Loucy (cell line): Measurements from ENCODE around the gene EIF5A.

ENCODE experiments used
- H2AFZ ChIP-seq: fragments of 200-600 bp; sonication (generic); 2 replicates; pipeline ENCODE4 v1.6.0; 2016; ENCODE audit warnings: antibody characterized with exemption, mild to moderate bottlenecking, low read length, moderate library complexity
- H3F3A ChIP-seq: fragments of 200-600 bp; 2 replicates; pipeline ENCODE4 v1.6.0; 2016; ENCODE audit warnings: antibody characterized with exemption, low read depth, mild to moderate bottlenecking
- H3K27me3 ChIP-seq: fragments of 200-600 bp; sonication (generic); 2 replicates; pipeline ENCODE4 v1.6.1; 2014; ENCODE audit warnings: low read length, mild to moderate bottlenecking; ENCODE audit not compliant: insufficient read depth, poor library complexity, severe bottlenecking
- H3K36me3 ChIP-seq: fragments of 200-600 bp; sonication (generic); 2 replicates; pipeline ENCODE4 v1.6.1; 2016; ENCODE audit warnings: low read length; ENCODE audit not compliant: insufficient read depth
- H3K4me1 ChIP-seq: fragments of 200-600 bp; sonication (generic); 2 replicates; pipeline ENCODE4 v1.5.1; 2014; ENCODE audit warnings: low read length, mild to moderate bottlenecking; ENCODE audit not compliant: insufficient read depth, poor library complexity, severe bottlenecking
- H3K4me2 ChIP-seq: fragments of 200-600 bp; sonication (generic); 2 replicates; pipeline ENCODE4 v1.6.0; 2014; ENCODE audit warnings: antibody characterized with exemption, low read length, low read depth, mild to moderate bottlenecking; ENCODE audit not compliant: poor library complexity, severe bottlenecking
- H3K4me3 ChIP-seq: fragments of 200-600 bp; sonication (generic); 2 replicates; pipeline ENCODE4 v1.5.1; 2014; ENCODE audit warnings: low read length, mild to moderate bottlenecking, mixed read lengths; ENCODE audit not compliant: poor library complexity, severe bottlenecking
- H3K79me2 ChIP-seq: fragments of 200-600 bp; sonication (generic); 2 replicates; pipeline ENCODE4 v1.6.1; 2014; ENCODE audit warnings: low read length; ENCODE audit not compliant: insufficient read depth
- H3K9ac ChIP-seq: fragments of 200-600 bp; sonication (generic); 2 replicates; pipeline ENCODE4 v1.6.0; 2014; ENCODE audit warnings: mild to moderate bottlenecking, low read depth, low read length, moderate library complexity; ENCODE audit not compliant: poor library complexity, severe bottlenecking
- H3K9me2 ChIP-seq: fragments of 200-600 bp; sonication (generic); replicated peaks from 2 replicates; pipeline ENCODE4 v1.6.1; 2016; ENCODE audit warnings: low read depth, low read length, mixed read lengths
- H3K9me3 ChIP-seq: fragments of 200-600 bp; sonication (generic); 2 replicates; pipeline ENCODE4 v1.6.1; 2014; ENCODE audit warnings: mild to moderate bottlenecking, antibody characterized with exemption, low read length, low read depth; ENCODE audit not compliant: insufficient read depth
- H4K20me1 ChIP-seq: fragments of 200-600 bp; sonication (generic); 2 replicates; pipeline ENCODE4 v1.6.0; 2014; ENCODE audit warnings: antibody characterized with exemption, low read length, mild to moderate bottlenecking; ENCODE audit not compliant: insufficient read depth, poor library complexity, severe bottlenecking
- CTCF ChIP-seq: fragments of 200-600 bp; sonication (generic); conservative IDR thresholded peaks from 2 replicates; pipeline ENCODE4 v1.5.1; 2014; ENCODE audit warnings: mild to moderate bottlenecking, antibody characterized with exemption, low read length
- EZH2phosphoT487 ChIP-seq: fragments of 200-600 bp; IDR thresholded peaks from 2 replicates; pipeline ENCODE4 v1.6.1; 2018; ENCODE audit warnings: antibody characterized with exemption, mild to moderate bottlenecking, moderate library complexity, borderline replicate concordance

EIF5A gene

GRCh38 chr17:7262192-7262934 lies 45.1 kb upstream of the EIF5A start, which contains the start of gene CLDN7:
Gene CLDN7, minus strand, starts transcription at chr17:7262478. Its CDS starts 435 bp downstream, at chr17:7262043.
- Histone ChIP-seq H4K20me1 (no peaks in the 10 kb centered on the region), H3K9ac (no peak within 1 kb of the TSS), H3K9me3 (no peaks in the 10 kb centered on the region), H3K9me2 (no peaks in the 10 kb centered on the region), H3K4me1 (no peaks in the 10 kb centered on the region), H3F3A (no peaks in the 10 kb centered on the region), H3K36me3 (peaks cover 12% of the 10 kb centered on the region; the same call in 1 of the 2 replicates), H3K4me3 (no peak within 1 kb of the TSS), H3K79me2 (no peaks in the 10 kb centered on the region), H3K27me3 (no peaks in the 10 kb centered on the region), H2AFZ (no peak within 1 kb of the TSS; the same call in 1 of the 2 replicates), H3K4me2 (no peak within 1 kb of the TSS)
- TF ChIP-seq CTCF: no peak
- TF ChIP-seq EZH2phosphoT487: no peak

DNA sequence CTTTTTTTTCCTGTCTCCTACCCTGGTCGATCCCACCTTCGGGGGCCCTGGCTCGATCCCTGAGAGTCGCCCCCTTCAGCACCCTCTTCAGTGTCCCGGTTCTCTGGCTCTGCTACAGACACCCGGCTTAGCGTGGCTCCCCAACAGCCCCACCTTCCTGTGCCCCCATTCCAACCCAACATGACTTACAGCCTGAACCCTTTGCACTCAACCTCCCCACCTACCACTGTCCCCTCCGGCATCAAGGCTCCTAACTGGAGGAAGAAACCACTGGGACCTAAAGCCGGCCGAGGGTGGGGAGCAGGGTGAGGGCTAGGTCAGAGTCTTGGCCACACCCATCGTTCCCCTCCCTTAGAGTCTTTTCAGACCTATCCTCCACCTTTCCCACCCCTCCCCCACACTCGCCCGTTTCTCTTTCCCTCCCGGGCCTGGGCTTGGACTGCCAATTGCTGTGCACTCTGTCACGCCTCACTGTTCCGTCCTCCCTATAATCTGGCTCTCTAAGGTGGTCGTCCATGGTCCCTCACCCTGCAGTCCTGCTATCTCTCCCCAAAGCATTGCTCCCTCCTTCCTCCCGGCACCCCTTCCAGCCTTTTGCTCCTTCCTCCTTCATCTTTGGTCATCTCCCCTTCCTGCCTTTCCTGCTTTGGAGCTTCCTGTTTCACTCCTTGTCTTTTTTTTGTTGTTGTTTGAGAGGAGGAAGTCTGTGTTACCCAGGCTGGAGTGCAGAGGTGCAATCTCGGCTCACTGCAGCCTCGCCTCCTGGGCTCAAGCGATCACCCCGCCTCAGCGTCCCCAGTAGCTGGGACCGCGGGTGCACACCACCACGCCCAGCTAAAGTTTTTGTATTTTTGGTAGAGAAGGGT lies 44.3 kb upstream of the EIF5A start:
- Histone ChIP-seq H3K4me2 (no peak overlapping the region), H3K27me3 (no peaks in the 10 kb centered on the region), H3K9me2 (no peaks in the 10 kb centered on the region), H3K4me3 (no peak overlapping the region), H3F3A (no peaks in the 10 kb centered on the region), H3K9ac (no peak overlapping the region), H2AFZ (no peak overlapping the region; the same call in 1 of the 2 replicates), H3K9me3 (no peaks in the 10 kb centered on the region), H3K79me2 (no peaks in the 10 kb centered on the region), H4K20me1 (no peaks in the 10 kb centered on the region), H3K4me1 (no peaks in the 10 kb centered on the region), H3K36me3 (peaks cover 11% of the 10 kb centered on the region; the same call in 1 of the 2 replicates)
- TF ChIP-seq CTCF (no peak), EZH2phosphoT487 (no peak)

DNA sequence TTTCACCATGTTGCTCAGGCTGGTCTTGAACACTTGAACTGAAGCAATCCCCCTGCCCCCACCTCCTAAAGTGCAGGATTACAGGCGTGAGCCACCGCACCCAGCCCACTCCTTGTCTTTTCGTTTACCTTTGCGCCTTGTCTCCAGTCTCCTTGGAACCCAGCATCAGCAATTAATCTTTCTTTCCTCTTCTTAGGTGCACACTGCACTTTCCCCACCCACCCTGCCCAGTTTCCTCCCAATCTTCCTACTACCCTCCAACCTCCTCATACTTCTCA lies 43.7 kb upstream of the EIF5A start:
- Histone ChIP-seq H3K9me2 (no peaks in the 10 kb centered on the region), H3K36me3 (peaks cover 7% of the 10 kb centered on the region; the same call in 1 of the 2 replicates), H3F3A (no peaks in the 10 kb centered on the region), H3K79me2 (no peaks in the 10 kb centered on the region), H3K27me3 (no peaks in the 10 kb centered on the region), H3K4me1 (no peaks in the 10 kb centered on the region), H2AFZ (no peak overlapping the region), H3K4me3 (no peak overlapping the region), H3K9ac (no peak overlapping the region), H3K9me3 (no peaks in the 10 kb centered on the region), H3K4me2 (no peak overlapping the region), H4K20me1 (no peaks in the 10 kb centered on the region)
- no peak for TF ChIP-seq EZH2phosphoT487
- no peak for TF ChIP-seq CTCF
